Peyer's patch (tissue), 4 donors: ENCODE data around the gene CAP2.
"Not testable (repeated sequence)": the region's sequence is repeated elsewhere in the genome, so short reads cannot be mapped to it uniquely, and the experiment has no call there.

Source experiments
- POLR2A ChIP-seq, 2 donors: fragments of 450-650 bp; IDR thresholded peaks; one replicate each; pipeline ENCODE4 v1.5.1; 2017; ENCODE audit warnings: antibody characterized with exemption in 2 of 2, mild to moderate bottlenecking in 2 of 2, moderate library complexity in 2 of 2
- TF ChIP-seq, protein P1 (sequence below), 6 experiments: fragments of 450-650 bp in 4 of 6; fragments of 200-600 bp in 2 of 6; sonication (generic) in 1 of 6; IDR thresholded peaks; one replicate each; pipeline ENCODE4 v1.5.1; 2017 to 2019; ENCODE audit warnings: antibody characterized with exemption in 6 of 6, mild to moderate bottlenecking in 3 of 6, moderate library complexity in 1 of 6

DNA sequence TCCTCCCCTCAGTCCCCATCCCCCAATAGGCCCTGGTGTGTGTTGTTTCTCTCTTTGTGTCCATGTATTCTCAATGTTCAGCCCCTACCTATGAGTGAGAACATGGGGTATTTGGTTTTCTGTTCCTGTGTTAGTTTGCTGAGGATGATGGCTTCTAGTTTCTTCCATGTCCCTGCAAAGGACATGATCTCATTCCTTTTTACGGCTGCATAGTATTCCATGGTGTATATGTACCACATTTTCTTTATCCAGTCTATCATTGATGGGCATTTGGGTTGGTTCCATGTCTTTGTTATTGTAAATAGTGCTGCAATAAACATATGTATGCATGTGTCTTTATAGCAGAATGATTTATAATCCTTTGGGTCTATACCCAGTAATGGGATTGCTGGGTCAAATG, 21.0 kb downstream of the CAP2 start:
- not testable (repeated sequence) for TF ChIP-seq POLR2A (IDR thresholded peaks at IDR 0.05)
- TF ChIP-seq, protein P1, sequence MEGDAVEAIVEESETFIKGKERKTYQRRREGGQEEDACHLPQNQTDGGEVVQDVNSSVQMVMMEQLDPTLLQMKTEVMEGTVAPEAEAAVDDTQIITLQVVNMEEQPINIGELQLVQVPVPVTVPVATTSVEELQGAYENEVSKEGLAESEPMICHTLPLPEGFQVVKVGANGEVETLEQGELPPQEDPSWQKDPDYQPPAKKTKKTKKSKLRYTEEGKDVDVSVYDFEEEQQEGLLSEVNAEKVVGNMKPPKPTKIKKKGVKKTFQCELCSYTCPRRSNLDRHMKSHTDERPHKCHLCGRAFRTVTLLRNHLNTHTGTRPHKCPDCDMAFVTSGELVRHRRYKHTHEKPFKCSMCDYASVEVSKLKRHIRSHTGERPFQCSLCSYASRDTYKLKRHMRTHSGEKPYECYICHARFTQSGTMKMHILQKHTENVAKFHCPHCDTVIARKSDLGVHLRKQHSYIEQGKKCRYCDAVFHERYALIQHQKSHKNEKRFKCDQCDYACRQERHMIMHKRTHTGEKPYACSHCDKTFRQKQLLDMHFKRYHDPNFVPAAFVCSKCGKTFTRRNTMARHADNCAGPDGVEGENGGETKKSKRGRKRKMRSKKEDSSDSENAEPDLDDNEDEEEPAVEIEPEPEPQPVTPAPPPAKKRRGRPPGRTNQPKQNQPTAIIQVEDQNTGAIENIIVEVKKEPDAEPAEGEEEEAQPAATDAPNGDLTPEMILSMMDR (IDR thresholded peaks at IDR 0.05), result not testable (repeated sequence)
